Measurements from ENCODE around the gene DENND5A.
A peak's percentile ranks its signal among the peaks of the same experiment; 100 is the strongest.

DENND5A gene

GRCh38 chr11:9265211-9266131 lies at the start of gene DENND5A:
Gene DENND5A (minus strand): TSS chr11:9265350. CDS start chr11:9265069, 281 bp downstream.
- DNase-seq (ENCODE audit: low read depth in 2 of 2): peak; percentile 32 to 54

GRCh38 chr11:9314291-9315077 lies 49.3 kb upstream of the DENND5A start, which contains the start of gene TMEM41B:
Gene TMEM41B (minus strand): TSS chr11:9314593. CDS start chr11:9314441, 152 bp downstream.
- peak; percentile 99 to 100 for DNase-seq (ENCODE audit: low read depth in 2 of 2)

- DNase-seq (ENCODE audit: low read depth in 2 of 2): peak in 1 of 2 donors; percentile 15
Measured at GRCh38 chr11:9313648-9314290, 48.6 kb upstream of the DENND5A start.

- DNase-seq (ENCODE audit: low read depth in 2 of 2): no peak
Measured at GRCh38 chr11:9310485-9311090, 45.4 kb upstream of the DENND5A start.

GRCh38 chr11:9304178-9304577 lies 39.0 kb upstream of the DENND5A start:
- DNase-seq (ENCODE audit: low read depth in 2 of 2): no peak

- no peak for DNase-seq (ENCODE audit: low read depth in 2 of 2)
Measured at GRCh38 chr11:9302448-9302847, 37.3 kb upstream of the DENND5A start.

GRCh38 chr11:9301720-9302119 lies 36.6 kb upstream of the DENND5A start:
- no peak for DNase-seq (ENCODE audit: low read depth in 2 of 2)

GRCh38 chr11:9293646-9294045 lies 28.5 kb upstream of the DENND5A start:
- no peak for DNase-seq (ENCODE audit: low read depth in 2 of 2)

GRCh38 chr11:9285850-9286587 lies 20.9 kb upstream of the DENND5A start:
- DNase-seq (ENCODE audit: low read depth in 2 of 2): no peak

- peak; percentile 19 to 45 for DNase-seq (ENCODE audit: low read depth in 2 of 2)
Measured at GRCh38 chr11:9280655-9281301, 15.6 kb upstream of the DENND5A start.

- DNase-seq (ENCODE audit: low read depth in 2 of 2): no peak
Measured at GRCh38 chr11:9277176-9277575, 12.0 kb upstream of the DENND5A start.

GRCh38 chr11:9276571-9276970 lies 11.4 kb upstream of the DENND5A start:
- DNase-seq (ENCODE audit: low read depth in 2 of 2): no peak

- no peak for DNase-seq (ENCODE audit: low read depth in 2 of 2)
Measured at GRCh38 chr11:9274499-9275258, 9.5 kb upstream of the DENND5A start.

- DNase-seq (ENCODE audit: low read depth in 2 of 2): no peak
Measured at GRCh38 chr11:9273376-9274336, 8.5 kb upstream of the DENND5A start.

- DNase-seq (ENCODE audit: low read depth in 2 of 2): no peak
Measured at GRCh38 chr11:9269492-9270013, 4.4 kb upstream of the DENND5A start.

- DNase-seq (ENCODE audit: low read depth in 2 of 2): no peak
Measured at GRCh38 chr11:9267680-9268079, 2.5 kb upstream of the DENND5A start.

GRCh38 chr11:9266926-9267325 lies 1.8 kb upstream of the DENND5A start:
- DNase-seq (ENCODE audit: low read depth in 2 of 2): no peak

- DNase-seq (ENCODE audit: low read depth in 2 of 2): no peak
Measured at GRCh38 chr11:9266132-9266736, 1.1 kb upstream of the DENND5A start.
